D341Med (cell line): ENCODE data around the gene EVA1C.
"Not testable (repeated sequence)": the region's sequence is repeated elsewhere in the genome, so short reads cannot be mapped to it uniquely, and the experiment has no call there.

Experiments
- DNase-seq: peaks from one replicate; pipeline ENCODE4 v3.0.0; 2012; ENCODE audit warnings: low spot score

The EVA1C gene

GRCh38 chr21:32412162-32413014 lies at the start of gene EVA1C:
TSS of gene EVA1C (plus strand) at chr21:32412706. CDS start at chr21:32412854, 148 bp downstream.
- peak; percentile 75 for DNase-seq

- no peak for DNase-seq
Observed at GRCh38 chr21:32364387-32364786, 48.1 kb upstream of the EVA1C start.

- no peak for DNase-seq
Observed at GRCh38 chr21:32364796-32365195, 47.7 kb upstream of the EVA1C start.

GRCh38 chr21:32366191-32366590 lies 46.3 kb upstream of the EVA1C start:
- DNase-seq, result no peak

GRCh38 chr21:32367158-32367557 lies 45.3 kb upstream of the EVA1C start:
- no peak for DNase-seq

- no peak for DNase-seq
Observed at GRCh38 chr21:32368386-32368785, 44.1 kb upstream of the EVA1C start.

GRCh38 chr21:32368961-32369360 lies 43.5 kb upstream of the EVA1C start:
- not testable (repeated sequence) for DNase-seq

GRCh38 chr21:32370998-32371766 lies 41.3 kb upstream of the EVA1C start:
- DNase-seq, result no peak

- DNase-seq, result no peak
Observed at GRCh38 chr21:32371913-32372314, 40.6 kb upstream of the EVA1C start.

GRCh38 chr21:32372755-32373154 lies 39.8 kb upstream of the EVA1C start:
- DNase-seq, result no peak

GRCh38 chr21:32377506-32377905 lies 35.0 kb upstream of the EVA1C start:
- no peak for DNase-seq

GRCh38 chr21:32377991-32378390 lies 34.5 kb upstream of the EVA1C start:
- no peak for DNase-seq

GRCh38 chr21:32378956-32379355 lies 33.5 kb upstream of the EVA1C start:
- DNase-seq, result no peak

- DNase-seq, result no peak
Observed at GRCh38 chr21:32380940-32381339, 31.6 kb upstream of the EVA1C start.

- no peak for DNase-seq
Observed at GRCh38 chr21:32381571-32381970, 30.9 kb upstream of the EVA1C start.

- no peak for DNase-seq
Observed at GRCh38 chr21:32382108-32382644, 30.3 kb upstream of the EVA1C start.

- no peak for DNase-seq
Observed at GRCh38 chr21:32383812-32384211, 28.7 kb upstream of the EVA1C start.

- no peak for DNase-seq
Observed at GRCh38 chr21:32386195-32386870, 26.2 kb upstream of the EVA1C start.

GRCh38 chr21:32387151-32387550 lies 25.4 kb upstream of the EVA1C start:
- DNase-seq, result no peak

- no peak for DNase-seq
Observed at GRCh38 chr21:32388306-32388705, 24.2 kb upstream of the EVA1C start.

GRCh38 chr21:32389337-32390015 lies 23.0 kb upstream of the EVA1C start:
- no peak for DNase-seq
